DND-41 (cell line): Measurements from ENCODE around the gene CMSS1.

Experiments used
- EZH2 ChIP-seq: IDR thresholded peaks from 3 replicates; pipeline ENCODE4 v1.6.1; 2012; ENCODE audit warnings: borderline replicate concordance, low read depth, mild to moderate bottlenecking, moderate library complexity, low read length, inconsistent platforms; ENCODE audit not compliant: severe bottlenecking
- TF ChIP-seq, protein P1 (sequence below): IDR thresholded peaks from 2 replicates; pipeline ENCODE4 v1.5.1; 2012; ENCODE audit warnings: borderline replicate concordance, low read length, moderate library complexity, mild to moderate bottlenecking; ENCODE audit not compliant: poor library complexity, severe bottlenecking; ENCODE audit errors: extremely low read depth

DNA sequence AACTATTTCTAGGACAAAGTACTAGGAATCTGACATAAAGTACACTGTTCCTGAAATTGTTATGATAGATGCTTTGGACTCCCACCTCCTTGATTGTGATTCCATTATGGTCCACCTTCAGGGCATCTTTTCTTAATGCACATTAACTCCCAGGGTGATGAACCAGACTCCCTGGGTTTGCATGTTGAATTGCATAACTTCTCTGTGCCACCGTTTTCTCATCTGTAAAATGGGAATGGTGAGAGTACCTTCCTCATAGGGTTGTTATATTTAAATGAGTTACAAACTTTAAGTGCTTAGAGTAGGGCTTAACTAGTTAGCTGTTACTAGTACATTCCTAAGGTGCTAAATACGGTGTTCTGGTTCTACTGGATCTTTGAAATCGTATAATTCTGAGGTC is 81.9 kb downstream of the CMSS1 start:
- TF ChIP-seq, protein P1, sequence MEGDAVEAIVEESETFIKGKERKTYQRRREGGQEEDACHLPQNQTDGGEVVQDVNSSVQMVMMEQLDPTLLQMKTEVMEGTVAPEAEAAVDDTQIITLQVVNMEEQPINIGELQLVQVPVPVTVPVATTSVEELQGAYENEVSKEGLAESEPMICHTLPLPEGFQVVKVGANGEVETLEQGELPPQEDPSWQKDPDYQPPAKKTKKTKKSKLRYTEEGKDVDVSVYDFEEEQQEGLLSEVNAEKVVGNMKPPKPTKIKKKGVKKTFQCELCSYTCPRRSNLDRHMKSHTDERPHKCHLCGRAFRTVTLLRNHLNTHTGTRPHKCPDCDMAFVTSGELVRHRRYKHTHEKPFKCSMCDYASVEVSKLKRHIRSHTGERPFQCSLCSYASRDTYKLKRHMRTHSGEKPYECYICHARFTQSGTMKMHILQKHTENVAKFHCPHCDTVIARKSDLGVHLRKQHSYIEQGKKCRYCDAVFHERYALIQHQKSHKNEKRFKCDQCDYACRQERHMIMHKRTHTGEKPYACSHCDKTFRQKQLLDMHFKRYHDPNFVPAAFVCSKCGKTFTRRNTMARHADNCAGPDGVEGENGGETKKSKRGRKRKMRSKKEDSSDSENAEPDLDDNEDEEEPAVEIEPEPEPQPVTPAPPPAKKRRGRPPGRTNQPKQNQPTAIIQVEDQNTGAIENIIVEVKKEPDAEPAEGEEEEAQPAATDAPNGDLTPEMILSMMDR: no peak
- TF ChIP-seq EZH2: no peak
